Tibial nerve (tissue), 4 donors: ENCODE measurements around the gene FILIP1.

Experiments
- CTCF ChIP-seq, 5 experiments: fragments of 200-600 bp in 3 of 5; fragments of 450-650 bp in 2 of 5; sonication (generic) in 3 of 5; IDR thresholded peaks; one replicate each; pipeline ENCODE4 v1.5.1; 2016 to 2019; ENCODE audit warnings: antibody characterized with exemption in 5 of 5, mild to moderate bottlenecking in 3 of 5, moderate library complexity in 2 of 5
- EP300 ChIP-seq, 2 donors: sonication (generic); formaldehyde crosslinking; IDR thresholded peaks; one replicate each; pipeline ENCODE4 v1.6.1; 2017; ENCODE audit warnings: antibody characterized with exemption in 2 of 2, mild to moderate bottlenecking in 1 of 2
- POLR2A ChIP-seq, 2 donors: fragments of 450-650 bp; IDR thresholded peaks; one replicate each; pipeline ENCODE4 v1.6.1; 2017; ENCODE audit warnings: antibody characterized with exemption in 2 of 2, mild to moderate bottlenecking in 2 of 2, moderate library complexity in 2 of 2

- TF ChIP-seq CTCF (IDR thresholded peaks at IDR 0.05) (no peak), POLR2A (IDR thresholded peaks at IDR 0.05) (no peak), EP300 (IDR thresholded peaks at IDR 0.05) (no peak)
Observed at GRCh38 chr6:75543311-75543710, 49.7 kb upstream of the FILIP1 start.
